Measurements from ENCODE around the gene UBTD2.

- TF ChIP-seq EZH2 (IDR thresholded peaks at IDR 0.05) (no peak), POLR2AphosphoS5 (IDR thresholded peaks at IDR 0.05; ENCODE audit: borderline replicate concordance, low read depth, low read length) (no peak)
These were observed 102.6 kb downstream of the UBTD2 start for GRCh38 chr5:172180936-172181335.
